Central memory CD8-positive, alpha-beta T cell (primary cell): ENCODE data around the gene CFAP65.

Experiments
- ATAC-seq: fragments of 150-1000 bp; cut with Tn5 transposase; replicated peaks from 2 replicates; pipeline ENCODE4 v1.10.0; 2022; ENCODE audit warnings: mild to moderate bottlenecking, moderate FRiP score, moderate number of reproducible peaks; ENCODE audit not compliant: poor library complexity, severe bottlenecking; ENCODE audit errors: extremely low read depth
- DNase-seq, 2 donors: peaks; one replicate each; pipeline ENCODE4 v3.0.0; 2021; ENCODE audit warnings: low spot score in 2 of 2
- H3K27ac Mint-ChIP-seq: one replicate; pipeline ENCODE4 v1.8.0; 2022; ENCODE audit warnings: low read depth, mild to moderate bottlenecking, moderate library complexity, mixed read lengths
- H3K27me3 Mint-ChIP-seq: one replicate; pipeline ENCODE4 v1.8.0; 2022; ENCODE audit warnings: mixed read lengths
- H3K36me3 Mint-ChIP-seq: one replicate; pipeline ENCODE4 v1.8.0; 2022; ENCODE audit warnings: mild to moderate bottlenecking, moderate library complexity, mixed read lengths; ENCODE audit not compliant: insufficient read depth
- H3K4me1 Mint-ChIP-seq: one replicate; pipeline ENCODE4 v1.8.0; 2022; ENCODE audit warnings: mixed read lengths
- H3K4me3 Mint-ChIP-seq: one replicate; pipeline ENCODE4 v1.8.0; 2022; ENCODE audit warnings: mild to moderate bottlenecking, moderate library complexity, mixed read lengths
- H3K9me3 Mint-ChIP-seq: one replicate; pipeline ENCODE4 v1.8.0; 2022; ENCODE audit warnings: mixed read lengths

CFAP65 gene

GRCh38 chr2:219025637-219026585, 15.4 kb downstream of the CFAP65 start:
- no peak overlapping the region for H3K4me3 Mint-ChIP-seq
- peaks cover 57% of the 10 kb centered on the region for H3K27me3 Mint-ChIP-seq

DNA sequence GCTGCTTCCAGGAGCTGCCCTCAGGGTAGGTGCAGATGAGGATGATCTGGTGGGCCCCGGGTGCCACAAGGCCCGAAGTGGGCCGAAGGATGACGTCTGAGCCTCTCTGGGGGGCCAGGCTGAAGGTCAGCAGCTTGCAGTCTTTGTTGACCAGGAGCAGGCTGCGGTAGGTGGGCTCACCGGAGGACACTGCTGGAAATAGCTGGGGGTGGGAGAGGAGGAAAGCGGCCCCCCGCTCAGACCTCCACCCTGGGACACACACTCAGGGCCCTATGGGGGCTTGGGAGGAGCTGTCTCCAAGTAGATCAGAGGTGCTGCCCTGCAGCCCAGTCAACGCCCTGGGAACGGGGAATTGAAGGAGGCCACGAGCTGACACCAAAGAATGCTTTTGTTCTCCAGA, 17.3 kb downstream of the CFAP65 start:
- H3K36me3 Mint-ChIP-seq, result peaks cover 1% of the 10 kb centered on the region
- DNase-seq (no peak), ATAC-seq (no peak)
- no peaks in the 10 kb centered on the region for H3K9me3 Mint-ChIP-seq
- H3K4me1 Mint-ChIP-seq, result no peaks in the 10 kb centered on the region
- H3K27me3 Mint-ChIP-seq, result peaks cover 48% of the 10 kb centered on the region
- no peak overlapping the region for H3K27ac Mint-ChIP-seq
- no peak overlapping the region for H3K4me3 Mint-ChIP-seq

More at GRCh38 chr2:219025637-219026585, 15.4 kb downstream of the CFAP65 start:
- ATAC-seq (no peak), DNase-seq (no peak)
- Mint-ChIP-seq H3K4me1 (no peaks in the 10 kb centered on the region), H3K27ac (no peak overlapping the region), H3K36me3 (peaks cover 1% of the 10 kb centered on the region), H3K9me3 (no peaks in the 10 kb centered on the region)

- DNase-seq (no peak), ATAC-seq (no peak)
- H3K27me3 Mint-ChIP-seq, result peaks cover 48% of the 10 kb centered on the region
- H3K9me3 Mint-ChIP-seq, result no peaks in the 10 kb centered on the region
- no peak overlapping the region for H3K4me3 Mint-ChIP-seq
- H3K36me3 Mint-ChIP-seq, result no peaks in the 10 kb centered on the region
- no peak overlapping the region for H3K27ac Mint-ChIP-seq
- no peaks in the 10 kb centered on the region for H3K4me1 Mint-ChIP-seq
These were observed 18.2 kb downstream of the CFAP65 start for GRCh38 chr2:219023045-219023605.

GRCh38 chr2:219022616-219023015, 18.7 kb downstream of the CFAP65 start:
- no peak overlapping the region for H3K27ac Mint-ChIP-seq
- H3K36me3 Mint-ChIP-seq, result no peaks in the 10 kb centered on the region
- no peak overlapping the region for H3K4me3 Mint-ChIP-seq
- peaks cover 43% of the 10 kb centered on the region for H3K27me3 Mint-ChIP-seq
- DNase-seq (no peak), ATAC-seq (no peak)
- no peaks in the 10 kb centered on the region for H3K9me3 Mint-ChIP-seq
- H3K4me1 Mint-ChIP-seq, result no peaks in the 10 kb centered on the region

DNA sequence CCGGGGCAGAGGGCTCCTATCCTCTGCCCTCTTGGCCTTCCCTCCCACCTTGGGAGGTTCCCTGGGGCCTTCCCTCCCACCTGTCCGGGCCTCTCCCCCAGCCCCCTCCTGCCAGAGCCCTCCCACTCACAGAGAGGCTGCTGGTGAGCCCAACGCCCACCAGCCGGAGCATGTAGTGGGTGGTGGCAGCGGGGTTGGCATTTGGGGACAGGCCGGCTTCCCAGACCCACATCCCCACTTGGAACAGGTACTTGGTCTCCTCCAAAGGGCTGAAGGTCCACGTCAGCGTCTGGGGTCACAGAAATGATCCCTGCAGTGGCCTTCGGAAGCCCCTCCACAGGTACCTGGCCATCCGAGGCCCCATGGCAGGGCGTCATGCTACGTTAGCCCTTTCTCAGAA, 19.3 kb downstream of the CFAP65 start:
- DNase-seq (no peak), ATAC-seq (no peak)
- Mint-ChIP-seq H3K9me3 (no peaks in the 10 kb centered on the region), H3K4me1 (no peaks in the 10 kb centered on the region), H3K27me3 (peaks cover 37% of the 10 kb centered on the region), H3K27ac (no peak overlapping the region), H3K36me3 (no peaks in the 10 kb centered on the region), H3K4me3 (no peak overlapping the region)

DNA sequence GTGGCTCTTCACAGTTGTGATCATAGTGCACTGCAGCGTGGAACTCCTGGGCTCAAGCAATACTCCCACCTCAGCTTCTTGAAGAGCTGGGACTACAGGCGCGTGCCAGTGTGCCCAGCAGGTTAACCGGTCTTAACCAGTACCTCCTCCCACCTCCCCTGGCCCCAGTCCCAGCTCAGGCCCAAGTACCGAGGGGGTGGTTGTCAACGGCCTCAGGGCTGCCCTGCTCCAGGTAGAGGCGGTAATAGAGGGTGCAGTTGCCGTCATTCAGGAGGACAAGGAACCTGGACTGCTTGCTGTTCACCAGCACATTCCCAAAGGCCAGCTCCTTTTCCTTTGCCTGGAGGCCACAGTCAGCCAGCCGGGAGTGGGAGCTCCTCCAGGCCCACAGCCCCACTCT, 19.7 kb downstream of the CFAP65 start:
- Mint-ChIP-seq H3K27me3 (peaks cover 36% of the 10 kb centered on the region), H3K9me3 (no peaks in the 10 kb centered on the region), H3K27ac (no peak overlapping the region), H3K4me1 (no peaks in the 10 kb centered on the region), H3K36me3 (peaks cover 2% of the 10 kb centered on the region), H3K4me3 (no peak overlapping the region)
- ATAC-seq, result no peak
- DNase-seq, result no peak

DNA sequence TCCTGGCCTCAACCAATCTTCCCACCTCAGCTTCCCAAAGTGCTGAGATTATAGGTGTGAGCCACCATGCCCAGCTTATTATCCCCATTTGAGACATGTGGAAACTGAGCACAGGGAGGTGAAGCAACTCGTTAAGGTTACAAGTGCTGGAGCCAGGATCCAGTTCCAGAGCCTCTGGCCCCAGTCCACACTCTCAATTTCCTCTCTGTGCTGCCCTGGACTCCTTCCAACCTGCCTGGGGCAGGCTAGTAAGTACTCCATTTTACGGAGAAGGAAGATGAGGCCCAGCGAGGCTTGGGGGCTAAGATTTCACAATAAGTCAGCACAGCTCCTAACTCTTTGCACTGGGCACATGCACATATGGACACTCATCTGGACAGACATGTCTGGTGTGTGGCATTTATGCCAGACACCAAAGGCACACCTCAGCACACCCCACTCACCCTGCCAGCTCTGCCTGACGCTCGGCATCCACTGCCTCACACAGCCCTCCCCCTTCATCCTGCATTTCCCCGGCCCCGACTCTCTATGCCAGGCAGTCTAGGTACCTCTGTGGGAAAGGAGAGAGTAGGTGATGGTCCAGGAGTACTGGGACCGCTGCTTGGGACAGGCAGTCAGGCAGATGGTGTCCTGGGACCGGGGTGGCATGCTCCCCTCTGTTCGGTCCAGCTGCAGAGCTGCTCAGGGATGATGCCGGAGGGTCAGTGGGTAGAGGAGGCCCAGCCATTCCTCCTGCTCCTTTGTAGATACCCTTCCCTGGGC, 20.5 kb downstream of the CFAP65 start:
- DNase-seq (no peak), ATAC-seq (no peak)
- Mint-ChIP-seq H3K27me3 (peaks cover 35% of the 10 kb centered on the region), H3K4me3 (no peak overlapping the region), H3K27ac (no peak overlapping the region), H3K9me3 (no peaks in the 10 kb centered on the region), H3K4me1 (no peaks in the 10 kb centered on the region), H3K36me3 (peaks cover 3% of the 10 kb centered on the region)

DNA sequence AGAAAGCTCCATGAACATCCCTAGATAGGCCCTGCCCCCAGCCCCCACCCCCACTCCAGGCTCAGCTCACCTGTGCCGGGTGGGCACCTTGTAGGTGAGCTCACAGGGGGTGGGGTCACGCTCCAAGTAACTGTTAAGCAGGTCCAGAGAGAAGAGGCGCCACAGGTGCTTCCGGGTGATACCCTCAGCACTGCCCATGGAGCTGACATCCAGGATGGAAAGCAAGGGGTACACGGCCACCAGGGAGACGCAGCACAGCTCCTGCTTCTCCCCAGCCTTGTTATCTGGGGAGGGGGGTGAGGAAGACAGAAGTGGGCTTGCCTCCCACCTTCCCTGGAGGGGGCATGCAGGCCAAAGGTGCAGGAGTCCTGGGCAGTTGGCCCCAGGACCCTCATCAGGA, 21.9 kb downstream of the CFAP65 start:
- no peak for ATAC-seq
- Mint-ChIP-seq H3K4me3 (no peak overlapping the region), H3K36me3 (peaks cover 3% of the 10 kb centered on the region), H3K27me3 (peaks cover 29% of the 10 kb centered on the region), H3K4me1 (no peaks in the 10 kb centered on the region), H3K27ac (no peak overlapping the region), H3K9me3 (no peaks in the 10 kb centered on the region)
- no peak for DNase-seq

DNA sequence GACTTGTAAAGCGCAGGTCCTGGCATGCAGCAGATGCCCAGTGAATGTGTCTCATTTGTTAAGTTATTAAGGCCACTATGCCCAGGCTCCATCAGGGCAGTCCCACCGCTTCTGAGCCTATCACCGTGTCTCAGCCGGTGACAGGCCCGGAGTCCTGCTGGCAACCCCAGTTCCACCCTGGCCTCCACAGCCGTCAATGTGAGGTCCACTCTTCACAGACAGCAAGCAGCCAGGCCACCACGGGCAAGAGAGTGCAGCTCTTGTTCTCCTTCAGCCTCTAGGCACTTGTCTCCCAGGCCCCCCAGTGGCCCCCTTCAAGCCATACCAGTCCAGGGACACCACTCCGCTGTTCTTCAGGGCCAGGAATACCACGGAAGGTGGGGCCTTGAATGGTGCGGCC, 22.6 kb downstream of the CFAP65 start:
- ATAC-seq (no peak), DNase-seq (no peak)
- H3K4me3 Mint-ChIP-seq, result no peak overlapping the region
- peaks cover 36% of the 10 kb centered on the region for H3K27me3 Mint-ChIP-seq
- H3K9me3 Mint-ChIP-seq, result no peaks in the 10 kb centered on the region
- H3K27ac Mint-ChIP-seq, result no peak overlapping the region
- peaks cover 3% of the 10 kb centered on the region for H3K36me3 Mint-ChIP-seq
- no peaks in the 10 kb centered on the region for H3K4me1 Mint-ChIP-seq

- ATAC-seq, result no peak
- Mint-ChIP-seq H3K4me3 (no peak overlapping the region), H3K27ac (no peak overlapping the region), H3K4me1 (no peaks in the 10 kb centered on the region), H3K9me3 (no peaks in the 10 kb centered on the region), H3K36me3 (peaks cover 3% of the 10 kb centered on the region), H3K27me3 (peaks cover 40% of the 10 kb centered on the region)
- DNase-seq, result no peak
These were observed 23.0 kb downstream of the CFAP65 start for GRCh38 chr2:219018286-219018685.

DNA sequence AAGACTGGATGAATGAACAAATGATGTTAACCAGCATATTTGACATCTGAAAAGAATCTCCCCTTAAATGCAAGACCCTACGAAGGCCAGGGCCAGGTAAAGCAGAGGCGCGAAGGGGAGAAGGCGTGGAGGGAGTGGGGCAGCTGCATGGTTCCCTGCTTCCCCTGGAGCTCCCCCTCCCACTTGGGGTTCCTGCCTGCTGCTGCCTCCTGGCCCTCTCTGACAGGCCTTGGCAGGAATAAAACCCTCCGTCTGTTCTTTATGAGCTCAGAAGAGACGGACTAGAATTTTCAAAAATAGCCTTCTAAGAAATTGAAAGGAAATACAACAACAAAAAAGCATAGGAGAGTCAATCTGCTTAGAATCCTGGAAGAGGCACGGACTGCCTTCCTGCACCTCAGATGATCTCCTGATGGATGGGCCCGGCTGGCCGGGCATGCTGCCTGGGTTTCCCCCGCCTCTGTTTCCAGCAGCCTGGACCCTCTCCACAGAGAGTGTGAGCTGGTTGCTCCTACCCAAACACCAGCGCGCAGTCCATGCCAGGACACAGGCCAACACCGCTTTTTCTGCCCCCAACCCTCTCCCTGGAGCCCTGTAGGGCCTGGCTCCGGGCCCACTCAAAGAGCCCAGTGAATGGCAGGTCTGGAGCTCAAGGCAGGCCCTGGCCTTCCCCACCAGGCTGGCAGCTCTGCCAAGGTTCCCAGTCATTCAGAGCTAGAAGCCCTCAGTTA, 23.9 kb downstream of the CFAP65 start:
- H3K36me3 Mint-ChIP-seq, result peaks cover 3% of the 10 kb centered on the region
- no peaks in the 10 kb centered on the region for H3K4me1 Mint-ChIP-seq
- H3K4me3 Mint-ChIP-seq, result no peak overlapping the region
- peaks cover 35% of the 10 kb centered on the region for H3K27me3 Mint-ChIP-seq
- DNase-seq (no peak), ATAC-seq (no peak)
- H3K27ac Mint-ChIP-seq, result no peak overlapping the region
- H3K9me3 Mint-ChIP-seq, result no peaks in the 10 kb centered on the region

DNA sequence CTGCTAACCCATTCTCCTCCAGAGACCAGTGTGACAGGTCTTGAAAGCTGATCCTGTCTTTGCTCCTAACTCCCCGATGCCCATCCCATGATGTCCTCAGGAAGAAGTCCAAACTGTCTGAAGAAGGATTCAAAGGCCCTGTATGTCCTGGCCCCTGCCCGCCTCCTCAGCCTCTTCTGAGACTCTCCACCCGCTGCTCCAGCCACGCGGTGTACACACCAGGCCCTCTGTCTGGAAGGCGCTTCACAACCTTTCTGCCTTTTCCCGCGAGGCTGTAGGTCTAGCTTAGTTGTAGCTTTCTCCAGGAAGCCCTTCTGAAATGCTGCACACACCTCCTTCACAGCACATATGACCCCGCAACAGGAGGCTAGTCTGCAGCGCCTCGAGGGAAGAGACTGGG, 24.6 kb downstream of the CFAP65 start:
- Mint-ChIP-seq H3K27ac (no peak overlapping the region), H3K36me3 (peaks cover 3% of the 10 kb centered on the region), H3K27me3 (peaks cover 31% of the 10 kb centered on the region), H3K4me1 (no peaks in the 10 kb centered on the region), H3K9me3 (no peaks in the 10 kb centered on the region), H3K4me3 (no peak overlapping the region)
- DNase-seq, result no peak
- no peak for ATAC-seq
